Kidney (tissue), 14 donors: ENCODE results near the gene OR4E1. TPM values are rescaled to one million over a fixed set of nuclear protein-coding genes. Genes with fewer than 3 reads are reported as not detected.

Experiments
- DNase-seq, 5 donors: peaks; one replicate each; pipeline ENCODE4 v3.0.0-alpha.2; 2013 to 2020
- FAIRE-seq: peaks from 2 replicates; lab custom pipeline; 2012; peaks lifted over from hg19 to GRCh38; lab: Jason Lieb, UNC
- H3K27ac ChIP-seq, 2 donors: one replicate each; pipeline ENCODE4 v1.7.0; 2013; ENCODE audit warnings: low read depth in 2 of 2, low read length in 2 of 2, inconsistent platforms in 1 of 2
- H3K27me3 ChIP-seq: one replicate; pipeline ENCODE4 v1.7.1; 2013; ENCODE audit warnings: low read length, inconsistent platforms; ENCODE audit not compliant: control insufficient read depth, insufficient read depth
- H3K36me3 ChIP-seq, 3 donors: one replicate each; pipeline versions ENCODE4 v1.7.0 to v1.7.1; 2013; ENCODE audit warnings: low read length in 3 of 3, control low read depth in 1 of 3, inconsistent platforms in 1 of 3; ENCODE audit not compliant: insufficient read depth in 3 of 3, control insufficient read depth in 2 of 3
- H3K4me1 ChIP-seq, 3 donors: one replicate each; pipeline versions ENCODE4 v1.7.0 to v1.7.1; 2013; ENCODE audit warnings: low read length in 3 of 3, inconsistent platforms in 1 of 3, low read depth in 1 of 3; ENCODE audit not compliant: control insufficient read depth in 2 of 3, insufficient read depth in 2 of 3
- H3K4me3 ChIP-seq, 3 donors: one replicate each; pipeline versions ENCODE4 v1.7.0 to v1.8.1; 2013; ENCODE audit warnings: low read length in 3 of 3, control low read depth in 1 of 3, inconsistent platforms in 1 of 3
- H3K9ac ChIP-seq, 3 donors: one replicate each; pipeline versions ENCODE4 v1.7.0 to v1.7.1; 2013; ENCODE audit warnings: low read length in 3 of 3, control low read depth in 1 of 3, inconsistent platforms in 1 of 3
- H3K9me3 ChIP-seq, 3 donors: one replicate each; pipeline versions ENCODE4 v1.7.0 to v1.7.1; 2013; ENCODE audit warnings: low read length in 3 of 3, control low read depth in 1 of 3, inconsistent platforms in 1 of 3; ENCODE audit not compliant: control insufficient read depth in 2 of 3, insufficient read depth in 1 of 3
- intact Hi-C: fragments of 100-400 bp; cut with DNase I; formaldehyde crosslinking; loops from one replicate; pipeline ENCODE4 v1.11.1; 2022
- polyA plus RNA-seq: library from polyadenylated mRNA; stranded (reverse); fragments of 350-450 nt; fragmentation: Illumina TruSeq; extraction: RNeasy Lipid Tissue Mini Kit (QIAGEN cat#74804); gene quantifications from one replicate; pipeline ENCODE4 v1.2.3, GENCODE V29; 2014; ENCODE audit warnings: low read depth, low replicate concordance; ENCODE audit not compliant: insufficient read depth
- total RNA-seq: library from RNA; stranded (reverse); fragmentation: NEBNext Ultra II Directional; extraction: Animal tissue kit (Norgen Biotek cat#: 25700); gene quantifications from one replicate; pipeline ENCODE4 v1.2.1, GENCODE V29; 2021
- TF ChIP-seq, protein P1 (sequence below): IDR thresholded peaks from 3 replicates; pipeline ENCODE4 v1.5.1; 2012; ENCODE audit warnings: mild to moderate bottlenecking, moderate library complexity, borderline replicate concordance; ENCODE audit not compliant: insufficient read depth; ENCODE audit errors: extremely low read depth
- donor health status: control.
- donor health status: control.
- donor health status: control.
- donor health status: control.
- donor health status: control.
- donor health status: DM: yes; HTN: yes; CAD: no.
- donor health status: Normal renal cell carcinoma (clear cell type).

OR4E1 gene
- total and polyA plus RNA-seq, 2 donors from 2014 or later, result not detected

DNA sequence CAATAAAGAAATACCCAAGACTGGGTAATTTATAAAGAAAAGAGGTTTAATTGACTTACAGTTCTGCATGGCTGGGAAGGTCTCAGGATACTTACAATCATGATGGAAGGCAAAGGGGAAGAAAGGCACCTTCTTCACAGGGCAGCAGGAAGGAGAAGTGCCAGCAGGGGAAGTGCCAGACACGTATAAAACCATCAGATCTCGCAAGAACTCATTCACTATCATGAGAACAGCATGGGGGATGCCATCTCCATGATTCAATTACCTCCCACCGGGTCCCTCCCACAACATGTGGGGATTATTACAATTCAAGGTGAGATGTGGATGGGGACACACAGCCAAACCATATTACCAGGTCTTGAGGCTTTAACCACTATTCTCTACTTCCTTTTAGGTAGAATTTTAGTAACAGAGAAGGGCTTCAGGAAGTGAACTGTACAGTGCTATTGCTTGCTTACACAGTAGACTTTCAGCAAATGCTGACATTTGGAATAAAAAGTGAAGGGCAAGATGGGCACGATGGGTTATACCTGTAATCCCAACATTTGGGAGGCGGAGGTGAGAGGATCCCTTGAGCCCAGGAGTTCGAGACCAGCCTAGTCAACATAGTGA lies 40.8 kb upstream of the OR4E1 start:
- intact Hi-C loops, result no loop called here
- no peaks in the 10 kb centered on the region for H3K36me3 ChIP-seq
- H3K27me3 ChIP-seq, result no peaks in the 10 kb centered on the region
- H3K4me3 ChIP-seq, result no peak overlapping the region
- H3K27ac ChIP-seq, result no peak overlapping the region
- TF ChIP-seq, protein P1, sequence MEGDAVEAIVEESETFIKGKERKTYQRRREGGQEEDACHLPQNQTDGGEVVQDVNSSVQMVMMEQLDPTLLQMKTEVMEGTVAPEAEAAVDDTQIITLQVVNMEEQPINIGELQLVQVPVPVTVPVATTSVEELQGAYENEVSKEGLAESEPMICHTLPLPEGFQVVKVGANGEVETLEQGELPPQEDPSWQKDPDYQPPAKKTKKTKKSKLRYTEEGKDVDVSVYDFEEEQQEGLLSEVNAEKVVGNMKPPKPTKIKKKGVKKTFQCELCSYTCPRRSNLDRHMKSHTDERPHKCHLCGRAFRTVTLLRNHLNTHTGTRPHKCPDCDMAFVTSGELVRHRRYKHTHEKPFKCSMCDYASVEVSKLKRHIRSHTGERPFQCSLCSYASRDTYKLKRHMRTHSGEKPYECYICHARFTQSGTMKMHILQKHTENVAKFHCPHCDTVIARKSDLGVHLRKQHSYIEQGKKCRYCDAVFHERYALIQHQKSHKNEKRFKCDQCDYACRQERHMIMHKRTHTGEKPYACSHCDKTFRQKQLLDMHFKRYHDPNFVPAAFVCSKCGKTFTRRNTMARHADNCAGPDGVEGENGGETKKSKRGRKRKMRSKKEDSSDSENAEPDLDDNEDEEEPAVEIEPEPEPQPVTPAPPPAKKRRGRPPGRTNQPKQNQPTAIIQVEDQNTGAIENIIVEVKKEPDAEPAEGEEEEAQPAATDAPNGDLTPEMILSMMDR, result no peak
- no peak overlapping the region for H3K9ac ChIP-seq
- H3K4me1 ChIP-seq, result no peaks in the 10 kb centered on the region
- no peaks in the 10 kb centered on the region for H3K9me3 ChIP-seq
- FAIRE-seq, result no peak
- DNase-seq, result no peak

DNA sequence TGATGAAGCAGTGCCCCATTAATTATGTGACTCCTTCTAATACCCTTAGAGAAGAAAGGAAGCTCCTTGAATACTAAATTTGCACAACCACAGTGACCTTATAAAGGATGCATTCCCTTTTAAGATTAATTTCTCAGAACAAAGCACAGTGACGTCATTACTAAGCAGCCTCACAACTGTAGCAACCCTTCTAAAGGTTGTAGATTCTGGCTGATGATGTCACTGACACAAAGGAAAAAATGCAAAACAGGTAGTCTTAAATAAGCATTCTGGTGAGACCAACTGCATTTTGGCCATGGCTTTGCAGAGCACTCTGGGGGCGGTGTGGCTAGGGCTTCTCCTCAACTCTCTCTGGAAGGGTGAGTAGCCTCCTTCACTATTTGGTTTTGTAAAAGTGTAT lies 38.4 kb upstream of the OR4E1 start:
- Histone ChIP-seq H3K4me1 (no peaks in the 10 kb centered on the region), H3K9me3 (no peaks in the 10 kb centered on the region), H3K27me3 (no peaks in the 10 kb centered on the region), H3K9ac (no peak overlapping the region), H3K36me3 (no peaks in the 10 kb centered on the region), H3K27ac (no peak overlapping the region), H3K4me3 (no peak overlapping the region)
- FAIRE-seq (no peak), DNase-seq (no peak)
- intact Hi-C loops, result no loop called here
- TF ChIP-seq, protein P1, result no peak

DNA sequence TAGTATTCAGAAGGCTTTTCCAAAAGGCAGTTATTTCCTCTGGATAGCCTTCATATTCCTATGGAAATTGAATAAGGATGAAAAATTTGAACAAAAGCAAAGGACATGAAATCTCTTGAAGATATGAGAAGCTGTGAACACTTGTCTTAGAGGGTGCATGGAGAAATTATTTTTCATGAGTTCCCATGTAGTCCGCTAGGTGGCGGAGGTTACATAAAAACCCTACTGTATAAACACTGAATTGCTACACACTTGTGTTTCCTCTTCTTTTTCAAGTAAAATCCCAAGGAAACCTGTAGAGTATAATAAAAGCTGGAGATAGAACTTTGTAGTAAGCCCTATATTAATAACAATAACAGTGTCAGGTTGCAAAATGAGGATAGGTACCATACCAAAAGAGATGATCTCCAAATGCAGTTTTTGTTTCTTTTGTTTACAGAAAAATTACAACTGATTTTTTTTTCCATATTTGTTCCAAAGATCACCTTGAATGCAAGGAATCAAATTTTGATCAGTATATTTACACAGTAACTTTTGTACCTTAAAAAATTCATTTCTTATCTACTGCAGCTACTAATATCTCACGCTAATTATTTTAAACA lies 37.8 kb upstream of the OR4E1 start:
- Histone ChIP-seq H3K4me3 (no peak overlapping the region), H3K36me3 (no peaks in the 10 kb centered on the region), H3K4me1 (no peaks in the 10 kb centered on the region), H3K27ac (no peak overlapping the region), H3K27me3 (no peaks in the 10 kb centered on the region), H3K9ac (no peak overlapping the region), H3K9me3 (no peaks in the 10 kb centered on the region)
- TF ChIP-seq, protein P1, result peak; percentile 49
- FAIRE-seq (peak; percentile 50), DNase-seq (peak in 2 of 5 donors; percentile 48 to 50)
- intact Hi-C loops, result no loop called here
